ENCODE measurements around the gene RBM24. TPM values are rescaled to one million over a fixed set of nuclear protein-coding genes. Genes with fewer than 3 reads are reported as not detected.

Gene RBM24
- total RNA-seq, 1 donor from 2014 or later: 27.6 TPM

GRCh38 chr6:17293395-17293794, 12.2 kb downstream of the RBM24 start:
- no peak for TF ChIP-seq EZH2 (IDR thresholded peaks at IDR 0.05)
- no peak for TF ChIP-seq EZH2phosphoT487 (IDR thresholded peaks at IDR 0.05)
- Mint-ChIP-seq H3K4me1 (peaks cover 16% of the 10 kb centered on the region), H3K36me3 (peaks cover 21% of the 10 kb centered on the region), H3K27ac (no peak overlapping the region), H3K27me3 (ENCODE audit: insufficient read depth, low read depth) (peaks cover 3% of the 10 kb centered on the region), H3K9me3 (no peaks in the 10 kb centered on the region), H3K4me3 (no peak overlapping the region)
- no peak overlapping the region for H2AFZ ChIP-seq (replicated peaks)
- no peak overlapping the region for H3K4me2 ChIP-seq
- peaks cover 9% of the 10 kb centered on the region for H3K36me3 ChIP-seq
- peaks cover 3% of the 10 kb centered on the region for H4K20me1 ChIP-seq (ENCODE audit: low read depth)
- no peaks in the 10 kb centered on the region for H3F3A ChIP-seq (ENCODE audit: low read depth)
- H3K9me3 ChIP-seq (ENCODE audit: low read depth): no peaks in the 10 kb centered on the region
- no peak overlapping the region for H3K9ac ChIP-seq
- H3K27me3 ChIP-seq: no peaks in the 10 kb centered on the region
- no peak overlapping the region for H3K27ac ChIP-seq
- H3K4me3 ChIP-seq: no peak overlapping the region
- H3K79me2 ChIP-seq (ENCODE audit: low read depth): no peaks in the 10 kb centered on the region
- no peaks in the 10 kb centered on the region for H3K4me1 ChIP-seq
- no peak for DNase-seq (ENCODE audit: low spot score)

- Histone ChIP-seq H3K9ac (no peak overlapping the region), H3K36me3 (peaks cover 9% of the 10 kb centered on the region), H3F3A (ENCODE audit: low read depth) (no peaks in the 10 kb centered on the region), H3K27ac (no peak overlapping the region), H3K9me3 (ENCODE audit: low read depth) (no peaks in the 10 kb centered on the region), H3K4me2 (no peak overlapping the region), H3K79me2 (ENCODE audit: low read depth) (no peaks in the 10 kb centered on the region), H3K4me1 (no peaks in the 10 kb centered on the region), H3K4me3 (no peak overlapping the region), H3K27me3 (no peaks in the 10 kb centered on the region), H2AFZ (replicated peaks) (no peak overlapping the region), H4K20me1 (ENCODE audit: low read depth) (no peaks in the 10 kb centered on the region)
- peaks cover 4% of the 10 kb centered on the region for H3K9me3 Mint-ChIP-seq
- no peak overlapping the region for H3K4me3 Mint-ChIP-seq
- H3K36me3 Mint-ChIP-seq: peaks cover 3% of the 10 kb centered on the region
- peak overlapping the region; percentile 22 for H3K27ac Mint-ChIP-seq
- DNase-seq (ENCODE audit: low spot score): no peak
- TF ChIP-seq CTCF (IDR thresholded peaks at IDR 0.05): no peak
- no peak for TF ChIP-seq EZH2phosphoT487 (IDR thresholded peaks at IDR 0.05)
- no peak for TF ChIP-seq EZH2 (IDR thresholded peaks at IDR 0.05)
- peaks cover 2% of the 10 kb centered on the region for H3K27me3 Mint-ChIP-seq (ENCODE audit: insufficient read depth, low read depth)
- peaks cover 25% of the 10 kb centered on the region for H3K4me1 Mint-ChIP-seq
Observed at GRCh38 chr6:17297271-17298080, 16.3 kb downstream of the RBM24 start.

GRCh38 chr6:17298257-17298656, 17.1 kb downstream of the RBM24 start:
- no peaks in the 10 kb centered on the region for H3K79me2 ChIP-seq (ENCODE audit: low read depth)
- no peak overlapping the region for H3K27ac ChIP-seq
- H3K27ac Mint-ChIP-seq: peak overlapping the region; percentile 36

More at GRCh38 chr6:17298257-17298656, 17.1 kb downstream of the RBM24 start:
- Histone ChIP-seq H3K36me3 (peaks cover 4% of the 10 kb centered on the region), H3K4me2 (no peak overlapping the region), H3K9me3 (ENCODE audit: low read depth) (no peaks in the 10 kb centered on the region), H3F3A (ENCODE audit: low read depth) (no peaks in the 10 kb centered on the region), H3K9ac (no peak overlapping the region), H3K4me1 (no peaks in the 10 kb centered on the region), H3K27me3 (no peaks in the 10 kb centered on the region), H3K4me3 (no peak overlapping the region), H4K20me1 (ENCODE audit: low read depth) (no peaks in the 10 kb centered on the region), H2AFZ (replicated peaks) (no peak overlapping the region)
- Mint-ChIP-seq H3K4me3 (no peak overlapping the region), H3K4me1 (peaks cover 25% of the 10 kb centered on the region), H3K9me3 (peaks cover 6% of the 10 kb centered on the region), H3K27me3 (ENCODE audit: insufficient read depth, low read depth) (peaks cover 2% of the 10 kb centered on the region), H3K36me3 (peaks cover 2% of the 10 kb centered on the region)
- DNase-seq (ENCODE audit: low spot score): no peak
- no peak for TF ChIP-seq EZH2phosphoT487 (IDR thresholded peaks at IDR 0.05)
- TF ChIP-seq EZH2 (IDR thresholded peaks at IDR 0.05): no peak
- no peak for TF ChIP-seq CTCF (IDR thresholded peaks at IDR 0.05)
